NCI-H526 treated with DMSO at 0.1 percent for 48 hours (cell line): ENCODE measurements around the gene HADHB.

ENCODE experiments used
- DNase-seq: peaks from one replicate; lab custom pipeline; 2025; lab: John Stamatoyannopoulos, UW

HADHB gene

DNA sequence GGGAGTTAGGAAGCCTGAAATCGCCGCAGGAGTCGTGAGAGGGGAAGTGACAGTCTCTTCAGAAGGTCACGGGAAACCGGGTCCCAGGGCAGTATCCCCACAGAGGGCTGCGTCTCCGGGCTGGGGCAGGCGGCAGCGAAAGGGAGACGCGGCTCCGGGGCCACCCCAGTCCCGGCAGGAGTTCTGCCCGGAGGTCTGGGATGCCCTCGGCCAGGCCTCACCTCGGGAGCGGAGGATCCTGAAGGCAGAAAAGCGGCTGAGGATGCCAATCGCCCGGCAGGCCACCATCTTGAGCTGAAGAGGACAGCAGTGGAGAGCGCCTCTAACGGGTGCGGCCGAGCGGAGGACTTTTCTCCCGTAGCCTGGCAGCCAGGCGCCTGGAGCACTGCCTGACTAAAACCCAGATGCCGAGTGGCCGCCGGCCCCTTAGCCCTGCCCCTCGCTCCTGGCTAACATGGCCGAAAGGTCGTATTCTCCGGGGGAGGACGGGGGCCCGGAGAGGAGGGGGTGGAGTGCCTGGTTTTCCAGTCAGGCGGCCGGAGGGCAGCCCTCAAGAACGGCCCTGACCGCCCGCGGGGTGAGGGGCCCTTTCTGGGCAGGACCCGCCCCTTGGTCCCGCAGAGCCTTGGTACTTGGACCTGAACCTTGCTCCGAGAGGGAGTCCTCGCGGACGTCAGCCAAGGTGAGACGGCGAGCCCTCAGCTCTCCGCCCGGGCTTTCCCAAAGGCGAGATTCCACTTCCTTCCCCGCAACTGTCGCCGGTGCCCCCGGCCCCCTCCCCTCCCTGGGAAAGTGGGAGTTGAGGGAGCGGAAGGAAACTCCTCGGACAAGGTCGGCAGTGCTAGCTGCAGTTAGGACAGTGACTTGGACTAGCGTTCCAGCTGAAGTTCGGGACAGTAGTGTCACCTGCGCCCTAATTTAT, at the start of gene HADHB, which contains the start of gene HADHA:
Gene HADHB (plus strand): TSS at position 631 of the 922 bp plus-strand sequence. CDS start 9,316 bp downstream, outside the sequence.
Gene HADHA (minus strand): TSS at position 324 of the 922 bp plus-strand sequence. CDS start 36 bp downstream, at position 288.
- DNase-seq: peak; percentile 91

DNA sequence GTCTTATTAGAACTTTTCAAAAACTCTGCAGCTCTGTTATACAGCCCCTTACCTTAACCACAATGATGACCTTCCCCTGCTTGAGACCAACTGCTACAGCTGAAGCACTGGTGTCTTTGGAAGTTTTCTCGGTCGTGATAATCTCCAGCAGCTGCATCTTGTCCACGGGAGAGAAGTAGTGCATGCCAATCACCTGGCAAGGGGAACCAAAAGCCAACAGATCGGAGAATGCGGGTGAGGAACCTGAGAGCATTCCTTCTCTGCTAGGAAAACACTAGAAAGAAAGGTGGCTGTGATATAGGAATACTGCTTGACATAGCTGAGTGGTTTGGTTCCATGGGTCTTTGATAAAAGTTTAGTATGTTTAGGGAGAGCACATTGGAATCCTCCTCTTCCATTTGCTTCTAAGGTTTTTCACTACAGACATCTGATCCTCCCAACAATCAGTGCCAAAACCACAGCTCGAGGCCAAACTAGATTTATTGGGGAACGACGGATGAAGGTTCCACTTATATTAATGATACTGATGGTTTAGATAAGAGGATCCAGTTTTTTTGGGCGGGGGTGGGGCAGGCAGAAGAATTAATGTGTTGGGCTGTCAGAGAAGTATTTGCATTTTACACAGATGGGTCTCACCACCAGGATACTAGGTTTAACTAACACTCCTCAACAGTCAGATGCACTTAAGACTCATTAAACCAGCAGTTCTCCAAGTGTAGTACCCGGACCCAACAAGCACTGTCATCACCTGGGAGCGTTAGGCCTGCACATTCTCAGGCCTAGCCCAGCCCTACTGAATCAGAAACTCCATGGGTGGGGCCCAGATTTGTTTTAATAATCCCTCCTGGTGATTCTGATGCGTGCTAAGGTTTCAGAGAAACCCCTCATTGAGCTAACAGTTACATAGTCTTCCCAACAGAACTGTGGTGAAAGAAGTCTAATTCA, 49.4 kb upstream of the HADHB start:
- no peak for DNase-seq

DNA sequence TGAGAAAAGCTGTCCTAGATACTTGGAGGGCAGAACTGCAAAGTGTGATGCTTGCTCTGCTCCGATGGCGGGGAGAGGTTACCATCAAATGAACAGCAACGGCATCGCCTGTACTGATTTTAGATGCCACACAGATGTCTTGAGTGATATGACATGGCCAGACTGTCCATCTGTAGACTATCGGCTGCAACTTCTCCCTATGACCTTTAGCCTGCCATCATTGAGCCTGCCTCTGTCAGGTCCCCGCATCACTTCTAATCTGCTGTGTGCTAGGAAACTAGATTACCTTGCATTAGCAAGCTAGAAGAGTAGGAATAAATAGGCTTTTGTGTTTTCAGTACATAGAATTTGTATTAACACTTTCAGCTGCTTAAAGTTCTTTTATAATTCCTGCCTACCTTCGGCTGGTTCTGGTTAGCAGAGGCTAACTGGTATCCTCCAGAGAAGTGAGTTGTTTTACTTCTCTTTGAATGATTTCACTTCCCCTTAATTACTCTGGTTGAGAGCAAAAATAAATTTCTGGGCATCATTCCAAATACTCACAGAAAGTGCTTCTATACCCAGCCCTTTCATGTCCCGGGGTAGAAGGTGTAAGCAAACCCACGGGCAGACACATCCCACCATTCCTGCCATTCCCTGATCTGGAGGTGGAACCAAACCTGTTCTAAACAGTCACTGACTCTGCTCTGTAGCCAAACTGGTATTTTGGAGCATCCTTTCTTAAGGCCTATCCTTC, 47.9 kb upstream of the HADHB start:
- no peak for DNase-seq

DNA sequence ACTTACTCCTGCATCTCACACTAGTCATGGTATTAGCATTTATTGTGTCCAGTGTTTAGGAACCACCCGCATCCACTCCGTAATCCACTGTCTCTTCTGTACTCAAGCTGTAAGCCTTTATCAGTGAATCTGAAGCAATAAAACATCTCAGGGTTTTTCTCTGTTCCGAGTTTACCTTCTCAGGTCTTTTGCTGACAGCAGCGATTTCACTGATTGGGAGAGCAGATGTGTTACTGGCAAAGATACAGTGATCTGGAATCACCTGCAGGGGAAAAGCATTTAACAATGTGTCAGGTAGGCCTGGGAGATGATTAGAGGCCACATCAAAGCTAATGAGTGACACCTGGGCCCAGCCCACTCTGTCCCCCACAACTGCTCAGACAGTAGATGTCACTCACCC, 47.2 kb upstream of the HADHB start:
- no peak for DNase-seq

DNA sequence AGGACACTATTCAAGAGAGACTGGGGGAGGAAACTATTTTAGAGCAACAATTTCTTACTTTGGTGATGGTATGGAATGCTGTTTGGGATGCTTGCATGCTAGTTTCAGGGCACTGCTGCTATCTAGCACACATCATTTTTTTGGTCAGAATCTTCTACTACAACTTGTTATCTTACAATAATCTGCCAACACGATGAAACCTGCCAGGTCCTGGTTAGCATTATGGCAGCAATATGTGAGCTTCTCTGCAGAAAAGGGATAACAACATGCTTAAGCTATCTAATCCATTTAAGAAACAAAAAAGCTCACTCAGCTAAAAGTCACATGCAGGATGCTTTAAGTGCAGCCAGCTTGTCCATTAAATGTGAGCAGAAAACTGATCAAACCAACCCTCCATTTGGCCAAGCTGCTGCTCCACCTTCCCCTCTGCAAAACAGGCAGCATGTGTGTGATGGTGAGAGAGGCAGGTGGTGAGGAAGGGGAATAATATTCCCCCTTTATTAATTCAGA, 41.7 kb upstream of the HADHB start:
- no peak for DNase-seq

DNA sequence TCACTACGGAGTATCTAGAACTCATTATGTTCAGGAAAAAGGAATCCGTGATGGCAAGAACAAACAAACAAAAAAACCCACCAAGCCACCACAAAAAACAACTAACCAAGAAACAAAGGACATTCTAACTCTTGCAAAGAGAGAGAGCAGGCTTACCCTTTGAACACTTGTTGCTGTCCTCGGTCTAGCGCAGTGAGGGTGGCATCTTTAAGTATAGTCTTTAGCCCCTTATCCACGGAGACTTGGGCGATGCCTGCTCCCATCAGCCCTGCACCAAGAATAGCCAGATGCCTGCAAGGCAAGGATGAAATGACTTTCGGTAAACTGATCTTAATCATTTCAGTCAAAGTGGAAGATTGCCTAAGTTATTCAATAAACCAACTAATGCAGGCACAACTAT, 40.8 kb upstream of the HADHB start:
- DNase-seq: no peak

DNA sequence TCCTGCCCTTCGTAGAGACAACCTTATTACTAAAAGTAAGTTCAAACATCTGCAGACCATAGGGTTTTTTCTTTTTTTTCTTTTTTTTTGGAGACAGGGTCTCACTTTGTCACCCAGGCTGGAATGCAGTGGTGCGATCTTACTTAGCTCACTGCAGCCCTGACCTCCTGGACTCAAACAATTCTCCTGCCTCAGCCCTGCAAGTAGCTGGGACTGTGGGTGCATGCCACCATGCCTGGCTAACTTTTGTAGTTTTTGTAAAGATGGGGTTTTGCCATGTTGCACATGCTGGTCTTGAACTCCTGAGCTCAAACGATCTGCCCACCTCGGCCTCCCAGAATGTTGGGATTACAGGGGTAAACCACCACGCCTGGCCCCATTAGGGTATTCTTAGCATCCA, 32.7 kb upstream of the HADHB start:
- DNase-seq: no peak

DNA sequence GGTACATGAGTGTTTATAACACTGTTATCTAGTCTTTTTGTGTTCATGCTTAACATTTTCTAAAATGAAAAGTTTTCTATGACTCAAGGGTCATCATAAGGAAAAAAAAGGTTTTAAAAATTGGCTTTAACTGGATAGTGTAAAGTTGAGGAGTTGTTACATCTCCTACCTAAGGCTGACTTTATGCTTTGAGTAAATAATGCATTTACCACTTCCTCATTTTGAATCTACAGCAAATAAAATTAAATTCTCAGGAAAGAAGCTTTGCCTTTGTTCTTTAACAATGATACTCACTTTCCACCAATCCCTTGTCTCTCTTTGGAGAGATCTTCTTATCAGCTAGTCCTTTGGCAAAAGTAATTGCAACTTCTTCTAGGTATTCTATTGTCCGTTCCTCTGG, 30.0 kb upstream of the HADHB start:
- no peak for DNase-seq

DNA sequence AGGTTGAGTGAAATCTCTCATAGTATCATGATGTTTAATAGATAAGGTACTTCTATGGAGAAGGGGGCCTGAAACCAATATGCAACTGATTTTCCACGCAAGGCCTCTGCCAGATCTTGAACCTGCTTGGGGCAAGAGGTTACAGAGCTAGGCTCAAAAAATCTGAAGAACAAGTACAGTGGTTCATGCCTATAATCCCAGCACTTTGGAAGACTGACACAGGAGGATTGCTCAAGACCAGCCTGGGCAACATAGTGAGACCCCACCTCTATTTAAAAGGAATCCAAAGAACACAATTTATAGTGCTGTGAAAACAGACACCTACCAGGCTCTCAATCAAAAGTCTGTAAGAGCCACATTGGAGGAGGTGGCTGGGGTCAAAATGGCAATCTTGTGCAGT, 28.9 kb upstream of the HADHB start:
- DNase-seq: no peak

DNA sequence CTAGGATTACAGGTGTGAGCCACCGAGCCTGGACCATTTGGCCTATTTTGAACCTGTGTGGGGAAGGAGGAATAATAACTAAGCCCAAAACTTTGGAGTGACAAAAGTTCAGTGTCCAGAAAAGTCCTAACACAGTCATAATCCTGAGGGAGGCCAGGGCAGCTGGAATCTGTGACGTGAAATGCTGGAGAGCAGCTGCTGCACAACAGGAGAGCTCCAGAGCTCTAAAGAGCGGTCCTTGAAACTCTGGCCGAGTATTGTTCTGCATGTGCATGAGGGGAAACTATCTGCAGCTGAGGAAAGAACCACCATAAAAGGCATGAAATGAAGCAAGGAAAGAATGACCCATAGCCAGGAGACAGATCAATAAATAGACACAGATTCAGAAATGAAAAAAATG, 28.2 kb upstream of the HADHB start:
- no peak for DNase-seq

DNA sequence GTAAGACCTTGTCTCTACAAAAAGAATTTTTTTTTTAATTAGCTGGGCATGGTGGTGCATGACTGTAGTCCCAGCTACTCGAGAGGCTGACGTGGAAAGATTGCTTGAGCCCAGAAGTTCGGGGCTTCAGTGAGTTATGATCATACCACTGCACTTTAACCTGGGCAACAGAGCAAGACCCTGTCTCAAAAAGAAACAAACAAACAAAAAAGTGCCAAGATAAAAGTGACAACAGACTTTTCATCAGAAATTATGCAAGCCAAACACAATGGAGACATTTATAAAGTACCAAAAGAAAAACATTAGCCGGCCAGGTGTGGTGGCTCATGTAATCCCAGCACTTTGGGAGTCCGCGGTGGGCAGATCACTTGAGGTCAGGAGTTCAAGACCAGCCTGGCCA, 27.0 kb upstream of the HADHB start:
- no peak for DNase-seq

DNA sequence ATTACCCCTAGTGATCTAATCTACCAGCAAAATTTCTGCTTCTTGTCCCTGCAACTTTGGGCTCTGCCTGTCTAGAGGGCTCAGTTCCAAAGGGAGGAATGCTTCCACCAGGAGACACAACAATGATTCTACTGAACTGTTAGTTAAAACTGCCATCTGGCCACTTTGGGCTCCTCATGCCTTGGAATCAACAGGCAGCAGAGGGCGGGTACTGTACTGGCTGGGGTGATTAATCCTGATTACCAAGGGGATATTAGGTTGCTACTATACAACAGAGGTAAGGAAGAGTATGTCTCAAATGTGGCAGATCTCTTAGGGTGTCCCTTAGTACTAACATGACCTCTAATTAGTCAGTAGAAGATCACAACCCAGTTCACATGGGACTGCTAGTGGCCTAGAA, 21.7 kb upstream of the HADHB start:
- DNase-seq: no peak

DNA sequence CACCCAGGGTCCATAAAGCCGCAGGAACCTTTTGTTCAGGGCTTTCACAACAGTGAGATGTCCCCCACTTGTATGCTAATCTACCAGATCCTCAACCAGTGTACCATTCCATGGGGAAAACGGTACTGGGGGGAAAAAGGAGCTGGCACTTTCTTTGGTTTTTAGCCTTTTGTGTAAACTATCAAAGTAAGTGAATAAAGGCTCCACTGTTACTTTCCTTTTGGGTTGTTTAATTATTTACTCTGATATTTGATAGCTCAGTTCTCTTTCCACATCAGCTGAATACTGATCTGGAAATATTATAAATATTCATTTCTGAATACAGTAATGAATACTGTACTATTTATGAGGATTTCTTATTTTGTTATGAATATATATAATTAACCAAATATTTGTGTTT, 20.6 kb upstream of the HADHB start:
- DNase-seq: no peak

DNA sequence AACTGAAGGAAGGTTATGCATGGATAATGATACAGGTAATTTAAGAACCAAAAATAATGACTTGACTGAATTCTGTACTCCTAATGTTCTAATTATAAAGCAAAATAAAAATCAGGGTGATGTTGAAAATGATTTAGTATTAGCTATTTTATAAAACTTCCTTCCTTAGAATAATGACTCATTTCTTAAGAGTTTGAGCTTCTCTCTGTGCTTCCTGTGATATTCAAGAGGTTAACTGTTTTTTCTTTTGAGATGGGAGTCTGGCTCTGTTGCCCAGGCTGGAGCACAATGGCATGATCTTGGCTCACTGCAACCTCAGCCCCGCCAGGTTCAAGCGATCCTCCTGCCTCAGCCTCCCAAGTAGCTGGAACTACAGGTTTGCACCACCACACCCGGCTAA, 15.1 kb upstream of the HADHB start:
- DNase-seq: no peak

DNA sequence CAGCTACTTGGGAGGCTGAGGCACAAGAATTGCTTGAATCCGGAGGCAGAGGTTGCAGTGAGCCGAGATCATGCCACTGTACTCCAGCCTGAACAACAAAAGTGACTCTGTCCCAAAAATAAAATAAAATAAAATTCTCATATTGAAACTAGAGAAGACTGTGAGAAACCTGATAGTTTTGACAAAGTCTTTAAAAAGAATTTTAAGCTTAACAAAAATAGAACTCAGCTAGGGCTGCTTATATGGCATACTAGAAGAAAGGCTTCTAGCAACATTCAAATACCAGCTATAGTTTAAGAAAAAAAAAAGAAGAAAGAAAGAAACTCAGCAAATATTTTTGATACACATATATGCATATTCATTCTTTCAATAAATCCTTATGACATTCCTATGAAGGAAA, 13.9 kb upstream of the HADHB start:
- no peak for DNase-seq

DNA sequence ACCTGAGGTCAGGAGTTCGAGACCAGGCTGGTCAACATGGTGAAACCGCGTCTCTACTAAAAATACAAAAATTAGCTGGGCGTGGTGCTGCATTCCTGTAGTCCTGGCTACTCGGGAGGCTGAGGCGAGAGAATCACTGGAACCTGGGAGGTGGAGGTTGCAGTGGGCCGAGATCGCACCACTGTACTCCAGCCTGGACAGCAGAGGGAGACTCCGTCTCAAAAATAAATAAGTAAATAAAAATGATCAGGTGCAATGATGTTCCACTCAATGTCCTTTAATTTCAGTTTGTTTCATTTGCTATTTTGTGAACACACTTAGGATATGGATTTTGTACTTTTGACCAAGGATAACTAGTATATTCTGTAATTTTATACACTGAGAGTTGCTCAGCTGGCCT, 9.7 kb upstream of the HADHB start:
- DNase-seq: no peak

DNA sequence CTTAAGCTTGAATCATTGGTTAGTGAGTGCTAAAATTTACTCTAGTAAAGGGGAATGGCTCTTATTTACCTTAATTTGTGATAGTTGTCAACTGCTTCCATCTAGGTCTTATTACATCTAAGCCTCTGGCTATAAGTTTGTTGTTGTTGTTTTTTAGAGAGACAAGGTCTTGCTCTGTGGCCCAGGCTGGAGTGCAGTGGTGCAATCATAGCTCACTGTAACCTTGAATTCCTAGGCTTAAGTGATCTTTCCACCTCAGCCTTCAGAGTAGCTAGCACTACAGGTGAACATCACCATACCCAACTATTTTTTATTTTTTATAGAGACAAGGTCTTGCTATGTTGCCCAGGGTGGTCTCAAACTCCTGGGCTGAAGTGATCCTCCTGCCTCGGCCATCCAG, 6.9 kb upstream of the HADHB start:
- no peak for DNase-seq

DNA sequence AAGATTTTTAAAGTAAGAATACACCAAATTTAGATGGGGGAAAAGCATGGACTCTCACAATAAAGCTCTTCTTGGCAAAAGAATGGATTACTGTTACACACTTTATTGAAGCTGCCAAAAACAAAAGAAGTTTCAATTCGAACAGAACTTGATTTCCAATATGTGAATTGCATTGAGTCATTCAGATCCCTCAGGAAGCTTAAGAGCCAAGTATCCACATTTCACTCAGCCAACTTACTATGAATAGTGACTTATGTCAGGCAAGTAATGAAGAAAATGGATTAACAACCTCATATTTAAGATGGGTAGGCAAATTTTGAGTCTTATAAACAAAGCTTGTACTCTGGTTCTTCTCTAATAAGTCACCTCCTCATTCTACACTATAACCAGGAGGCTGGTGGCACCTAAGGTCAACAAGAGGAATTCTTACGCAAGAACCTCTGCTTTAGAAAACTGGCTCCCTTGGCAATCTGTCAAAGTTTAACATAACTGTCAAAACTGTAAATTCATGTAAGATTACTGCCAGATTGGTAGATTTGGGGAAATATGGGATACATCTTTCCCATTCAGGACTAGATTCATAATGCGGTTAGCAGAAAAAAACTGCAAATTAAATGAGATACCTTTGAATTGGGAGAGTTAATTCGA, 6.3 kb upstream of the HADHB start:
- no peak for DNase-seq

DNA sequence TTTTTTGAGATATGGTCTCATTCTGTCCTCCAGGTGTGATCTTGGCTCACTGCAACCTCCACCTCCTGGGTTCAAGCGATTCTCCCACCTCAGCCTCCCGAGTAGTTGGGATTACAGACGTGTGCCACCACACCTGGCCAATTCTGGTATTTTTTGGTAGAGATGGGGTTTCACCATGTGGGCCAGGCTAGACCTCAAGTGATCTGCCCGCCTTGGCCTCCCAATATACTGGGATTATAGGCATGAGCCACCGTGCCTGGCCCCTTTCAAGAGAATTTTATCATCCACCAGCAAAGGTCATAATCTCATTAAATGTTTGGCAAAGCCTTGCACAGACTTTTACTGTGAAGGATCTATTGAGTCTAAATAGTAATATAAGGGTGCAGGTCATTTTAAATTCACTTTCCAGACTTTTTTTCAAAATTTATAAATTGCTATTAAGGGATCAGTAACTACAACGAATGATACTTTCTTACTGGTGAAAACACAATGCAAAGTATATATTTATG, 2.8 kb upstream of the HADHB start:
- DNase-seq: no peak

DNA sequence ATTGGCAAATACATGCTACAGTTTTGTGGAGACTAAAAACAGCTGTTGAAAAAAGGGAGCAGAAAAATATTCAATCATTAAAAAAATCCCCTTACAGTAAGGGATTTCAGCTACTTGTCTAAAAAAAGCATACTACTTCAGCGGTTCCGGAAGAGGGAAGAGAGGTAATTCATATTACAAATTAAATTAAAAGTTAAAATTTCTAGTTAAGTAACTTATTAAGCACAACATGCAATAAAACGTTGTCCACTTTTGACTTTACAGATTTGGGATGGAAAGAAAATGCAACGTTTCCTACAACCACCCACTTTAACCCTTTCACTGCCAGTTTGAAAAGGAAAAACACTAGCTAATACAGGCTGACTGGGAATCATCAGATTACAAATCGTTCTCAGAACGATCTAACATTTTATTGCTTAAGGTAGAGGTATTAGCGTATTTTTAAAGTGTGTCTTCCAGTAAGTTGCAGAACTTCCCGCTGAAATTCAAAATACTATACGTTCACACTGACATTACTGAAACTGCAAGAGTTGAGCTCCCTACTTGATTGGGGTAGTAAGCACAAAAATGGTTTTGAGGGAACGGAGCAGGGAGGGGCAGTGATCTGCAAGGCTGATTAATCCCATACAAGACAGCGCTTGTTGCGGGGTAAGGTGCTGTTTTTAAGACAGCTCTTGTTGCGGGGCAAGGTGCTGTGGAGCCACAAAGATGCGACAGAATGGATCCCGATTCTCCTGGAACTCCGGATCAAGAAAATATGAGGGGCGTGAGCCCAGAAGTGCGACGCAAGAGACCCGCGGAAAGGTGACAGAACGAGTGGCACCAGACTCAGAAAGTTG, 1.1 kb upstream of the HADHB start:
- DNase-seq: peak; percentile 19
